Activated CD4-positive, alpha-beta T cell treated with anti-CD3 and anti-CD28 coated beads, Interleukin-2, amount 10 ng/mL, durations not matched to agents 7 days and 5 days (primary cell): ENCODE data around the gene ZNF467. TPM values are rescaled to one million over a fixed set of nuclear protein-coding genes. Genes with fewer than 3 reads are reported as not detected.

ENCODE experiments used
- CTCF ChIA-PET: fragments of 350-600 bp; sonication (Branson Sonifier 250); formaldehyde crosslinking; loops from one replicate; lab custom pipeline; 2021; ENCODE audit warnings: antibody characterized with exemption; lab: Charles Lee
- POLR2A ChIA-PET: fragments of 350-600 bp; sonication (Branson Sonifier 250); formaldehyde crosslinking; loops from one replicate; lab custom pipeline; 2021; ENCODE audit warnings: antibody characterized with exemption; lab: Charles Lee
- DNase-seq: peaks from one replicate; pipeline ENCODE4 v3.0.0-alpha.2; 2020
- H3K27ac Mint-ChIP-seq: one replicate; pipeline ENCODE4 v1.8.0; 2021; ENCODE audit warnings: mild to moderate bottlenecking, moderate library complexity, mixed read lengths
- H3K27me3 Mint-ChIP-seq: one replicate; pipeline ENCODE4 v1.8.0; 2021; ENCODE audit warnings: mixed read lengths
- H3K36me3 Mint-ChIP-seq: one replicate; pipeline ENCODE4 v1.8.0; 2021; ENCODE audit warnings: low read depth, mixed read lengths
- H3K4me1 Mint-ChIP-seq: one replicate; pipeline ENCODE4 v1.8.0; 2021; ENCODE audit warnings: mixed read lengths
- H3K4me3 Mint-ChIP-seq: one replicate; pipeline ENCODE4 v1.8.0; 2021; ENCODE audit warnings: mild to moderate bottlenecking, moderate library complexity, mixed read lengths
- H3K9me3 Mint-ChIP-seq: one replicate; pipeline ENCODE4 v1.8.0; 2021; ENCODE audit warnings: mixed read lengths
- total RNA-seq, 2 experiments: library from RNA; stranded (reverse); gene quantifications; one replicate each; pipeline ENCODE4 v1.2.3, GENCODE V29; 2021

Gene ZNF467
- total RNA-seq, result under 1 TPM; 0.15 to 0.32 TPM

GRCh38 chr7:149773446-149774236, at the start of gene ZNF467:
ZNF467 (minus strand) TSS chr7:149773588; CDS start chr7:149771032, 2,556 bp downstream.
- Mint-ChIP-seq H3K27me3 (peaks cover 25% of the 10 kb centered on the region), H3K4me3 (peak within 1 kb of the TSS; percentile 65), H3K36me3 (no peaks in the 10 kb centered on the region), H3K27ac (no peak within 1 kb of the TSS), H3K4me1 (peaks cover 11% of the 10 kb centered on the region), H3K9me3 (no peaks in the 10 kb centered on the region)
- ChIA-PET CTCF (no interaction called here), POLR2A (no interaction called here)
- peak; percentile 30 for DNase-seq

DNA sequence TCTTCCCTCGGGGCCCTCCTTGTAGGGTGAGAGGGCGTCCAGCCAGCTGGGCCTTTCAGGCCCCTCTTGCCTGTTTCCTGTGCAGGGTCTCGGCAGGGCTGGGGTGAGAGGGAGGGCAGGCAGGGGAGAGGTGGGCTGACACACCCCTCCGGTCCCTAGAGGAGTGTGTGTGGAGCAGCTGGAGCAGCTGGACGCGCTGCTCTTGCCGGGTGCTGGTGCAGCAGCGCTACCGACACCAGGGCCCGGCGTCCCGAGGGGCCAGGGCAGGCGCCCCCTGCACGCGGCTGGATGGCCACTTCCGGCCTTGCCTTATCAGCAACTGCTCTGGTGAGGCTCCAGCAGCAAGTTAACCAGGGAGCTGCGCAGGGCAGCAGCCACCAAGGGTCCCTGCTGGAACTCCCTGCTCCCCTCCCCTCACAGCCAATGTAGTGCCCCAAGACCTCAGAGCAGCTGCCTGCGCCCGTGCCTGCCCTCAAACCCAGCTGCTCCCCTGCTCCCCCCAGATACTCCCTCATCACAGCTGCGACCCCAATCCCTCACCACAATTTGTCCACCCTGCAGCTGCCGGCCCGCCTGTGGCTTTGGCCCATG, 49.1 kb upstream of the ZNF467 start:
- Mint-ChIP-seq H3K27me3 (no peaks in the 10 kb centered on the region), H3K9me3 (no peaks in the 10 kb centered on the region), H3K4me3 (no peak overlapping the region), H3K36me3 (no peaks in the 10 kb centered on the region), H3K4me1 (no peaks in the 10 kb centered on the region), H3K27ac (peak overlapping the region; percentile 19)
- DNase-seq, result no peak
- ChIA-PET POLR2A (no interaction called here), CTCF (interaction anchor here (0.7 to 1.3 kb wide), 3 partner anchors 12 to 16 kb away, joined by 3 to 5 read pairs (median 3); partner anchors contain the start of gene ZNF862)

DNA sequence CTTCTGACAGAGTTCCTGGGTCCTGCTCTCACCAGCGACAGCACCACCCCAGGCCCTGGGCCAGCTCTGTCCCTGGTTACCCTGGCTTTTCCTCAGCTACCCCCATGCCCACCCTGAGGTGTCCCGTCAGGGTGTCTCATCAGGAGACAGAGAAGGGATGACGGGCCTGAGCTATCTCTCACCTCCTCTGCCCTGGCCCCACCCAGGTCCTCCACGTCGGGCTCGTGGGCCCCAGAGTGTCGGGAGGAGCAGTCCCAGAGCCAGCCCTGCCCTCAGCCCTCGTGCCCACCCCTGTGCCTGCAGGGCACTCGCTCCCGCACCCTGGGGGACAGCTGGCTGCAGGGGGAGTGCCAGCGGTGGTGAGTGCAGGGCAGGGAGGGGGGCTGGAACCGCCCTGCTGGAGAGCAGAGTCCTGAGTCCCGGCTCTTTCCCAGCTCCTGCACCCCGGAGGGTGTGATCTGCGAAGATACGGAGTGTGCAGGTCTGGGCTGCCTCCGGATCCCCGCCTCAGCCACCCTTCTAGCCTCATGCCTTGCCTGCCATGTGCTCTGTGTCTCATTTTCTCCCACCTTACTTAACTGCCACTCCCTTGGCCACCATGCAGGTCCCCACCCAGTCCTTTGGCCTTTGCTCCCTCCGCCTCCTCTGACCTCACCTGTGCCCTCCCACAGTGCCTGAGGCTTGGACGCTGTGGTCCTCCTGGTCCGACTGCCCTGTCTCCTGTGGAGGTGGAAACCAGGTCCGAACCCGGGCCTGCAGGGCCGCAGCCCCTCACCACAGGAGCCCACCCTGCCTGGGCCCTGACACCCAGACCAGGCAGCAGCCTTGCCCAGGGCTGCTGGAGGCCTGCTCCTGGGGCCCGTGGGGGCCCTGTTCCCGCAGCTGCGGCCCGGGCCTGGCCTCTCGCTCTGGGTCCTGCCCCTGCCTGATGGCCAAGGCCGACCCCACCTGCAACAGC, 48.1 kb upstream of the ZNF467 start:
- H3K27me3 Mint-ChIP-seq, result no peaks in the 10 kb centered on the region
- no peak for DNase-seq
- H3K36me3 Mint-ChIP-seq, result no peaks in the 10 kb centered on the region
- no peaks in the 10 kb centered on the region for H3K4me1 Mint-ChIP-seq
- CTCF ChIA-PET, result no interaction called here
- POLR2A ChIA-PET, result no interaction called here
- H3K9me3 Mint-ChIP-seq, result no peaks in the 10 kb centered on the region
- H3K4me3 Mint-ChIP-seq, result peak overlapping the region; percentile 15
- no peak overlapping the region for H3K27ac Mint-ChIP-seq

- no peaks in the 10 kb centered on the region for H3K4me1 Mint-ChIP-seq
- POLR2A ChIA-PET, result no interaction called here
These were observed 47.3 kb upstream of the ZNF467 start for GRCh38 chr7:149820622-149821190.

GRCh38 chr7:149819961-149820340, 46.6 kb upstream of the ZNF467 start:
- CTCF ChIA-PET, result interaction anchor here (0.8 kb wide), 1 partner anchor 157 kb away, joined by 3 read pairs; no protein-coding TSS in a partner anchor
- no peak overlapping the region for H3K4me3 Mint-ChIP-seq
- H3K27ac Mint-ChIP-seq, result no peak overlapping the region

More at GRCh38 chr7:149820622-149821190, 47.3 kb upstream of the ZNF467 start:
- no peak overlapping the region for H3K27ac Mint-ChIP-seq
- H3K36me3 Mint-ChIP-seq, result no peaks in the 10 kb centered on the region
- H3K4me3 Mint-ChIP-seq, result no peak overlapping the region
- DNase-seq, result no peak
- no peaks in the 10 kb centered on the region for H3K9me3 Mint-ChIP-seq
- CTCF ChIA-PET, result no interaction called here
- no peaks in the 10 kb centered on the region for H3K27me3 Mint-ChIP-seq

GRCh38 chr7:149819141-149819960, 46.0 kb upstream of the ZNF467 start:
- POLR2A ChIA-PET, result no interaction called here
- Mint-ChIP-seq H3K9me3 (no peaks in the 10 kb centered on the region), H3K36me3 (no peaks in the 10 kb centered on the region), H3K27ac (no peak overlapping the region), H3K27me3 (no peaks in the 10 kb centered on the region), H3K4me3 (no peak overlapping the region), H3K4me1 (no peaks in the 10 kb centered on the region)
- CTCF ChIA-PET, result interaction anchor here (0.8 kb wide), 1 partner anchor 157 kb away, joined by 3 read pairs; no protein-coding TSS in a partner anchor
- DNase-seq, result no peak

More at GRCh38 chr7:149819961-149820340, 46.6 kb upstream of the ZNF467 start:
- Mint-ChIP-seq H3K4me1 (no peaks in the 10 kb centered on the region), H3K36me3 (no peaks in the 10 kb centered on the region), H3K9me3 (no peaks in the 10 kb centered on the region), H3K27me3 (no peaks in the 10 kb centered on the region)
- POLR2A ChIA-PET, result no interaction called here
- DNase-seq, result no peak

- ChIA-PET CTCF (no interaction called here), POLR2A (no interaction called here)
- Mint-ChIP-seq H3K36me3 (no peaks in the 10 kb centered on the region), H3K9me3 (no peaks in the 10 kb centered on the region), H3K4me3 (no peak overlapping the region), H3K27ac (no peak overlapping the region), H3K27me3 (no peaks in the 10 kb centered on the region), H3K4me1 (no peaks in the 10 kb centered on the region)
- DNase-seq, result no peak
These were observed 45.1 kb upstream of the ZNF467 start for GRCh38 chr7:149818536-149818840.

DNA sequence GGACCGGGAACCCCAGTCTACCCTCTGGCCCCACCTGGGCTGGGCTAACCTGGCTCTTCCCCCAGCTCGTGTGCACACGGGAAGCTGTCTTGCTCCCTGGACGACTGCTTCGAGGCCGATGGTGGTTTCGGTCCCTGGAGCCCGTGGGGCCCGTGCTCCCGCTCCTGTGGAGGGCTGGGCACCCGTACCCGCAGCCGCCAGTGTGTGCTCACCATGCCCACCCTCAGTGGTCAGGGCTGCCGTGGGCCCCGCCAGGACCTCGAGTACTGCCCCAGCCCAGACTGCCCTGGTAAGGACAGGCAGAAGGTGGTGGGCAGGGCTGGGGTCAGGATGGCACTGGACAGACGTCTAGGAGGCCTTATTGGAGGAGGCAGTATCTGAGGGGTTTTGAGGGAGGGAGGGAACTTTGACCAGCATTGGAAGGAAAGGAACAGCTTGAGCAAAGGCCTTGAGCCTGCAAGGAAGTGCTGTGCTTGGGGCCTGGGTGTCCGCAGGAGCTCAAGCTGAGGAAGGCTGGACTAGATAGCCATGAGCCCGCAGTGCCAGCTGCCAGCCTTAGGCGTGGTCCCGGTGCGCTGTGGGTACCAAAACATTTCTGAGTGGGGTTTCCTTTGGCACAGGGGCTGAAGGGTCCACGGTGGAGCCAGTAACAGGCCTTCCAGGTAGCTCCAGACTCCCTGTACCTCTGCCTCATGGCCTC, 44.6 kb upstream of the ZNF467 start:
- Mint-ChIP-seq H3K27me3 (no peaks in the 10 kb centered on the region), H3K4me1 (no peaks in the 10 kb centered on the region), H3K4me3 (no peak overlapping the region), H3K9me3 (no peaks in the 10 kb centered on the region), H3K27ac (no peak overlapping the region), H3K36me3 (no peaks in the 10 kb centered on the region)
- ChIA-PET CTCF (no interaction called here), POLR2A (no interaction called here)
- DNase-seq, result no peak

DNA sequence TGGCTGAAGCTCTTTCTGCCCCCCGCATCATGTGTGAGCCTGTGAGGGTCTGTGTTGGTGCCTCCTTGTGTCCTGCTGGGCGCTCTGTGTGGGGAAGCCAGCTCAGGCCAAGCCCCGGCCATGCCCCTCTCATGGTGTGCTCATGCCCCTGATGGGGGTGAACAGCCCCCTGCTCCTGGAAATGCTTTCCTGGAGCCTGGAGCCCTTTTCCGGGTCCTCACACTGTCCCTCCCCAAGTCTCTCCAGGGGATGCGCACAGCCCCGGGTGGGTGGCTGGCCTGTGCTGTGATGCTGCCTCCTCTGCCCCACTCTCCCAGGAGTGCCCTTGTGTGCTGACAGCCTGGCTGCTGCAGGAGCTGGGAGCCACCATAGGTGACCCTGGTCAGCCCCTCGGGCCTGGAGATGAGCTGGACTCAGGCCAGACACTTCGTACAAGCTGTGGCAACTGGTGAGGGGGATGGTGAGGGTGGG, 43.9 kb upstream of the ZNF467 start:
- Mint-ChIP-seq H3K4me1 (no peaks in the 10 kb centered on the region), H3K9me3 (no peaks in the 10 kb centered on the region), H3K4me3 (no peak overlapping the region), H3K27me3 (no peaks in the 10 kb centered on the region), H3K27ac (no peak overlapping the region), H3K36me3 (no peaks in the 10 kb centered on the region)
- ChIA-PET POLR2A (no interaction called here), CTCF (interaction anchor here (0.6 kb wide), 1 partner anchor 21 kb away, joined by 3 read pairs; the partner anchor contains the start of gene ZNF862)
- DNase-seq, result no peak

DNA sequence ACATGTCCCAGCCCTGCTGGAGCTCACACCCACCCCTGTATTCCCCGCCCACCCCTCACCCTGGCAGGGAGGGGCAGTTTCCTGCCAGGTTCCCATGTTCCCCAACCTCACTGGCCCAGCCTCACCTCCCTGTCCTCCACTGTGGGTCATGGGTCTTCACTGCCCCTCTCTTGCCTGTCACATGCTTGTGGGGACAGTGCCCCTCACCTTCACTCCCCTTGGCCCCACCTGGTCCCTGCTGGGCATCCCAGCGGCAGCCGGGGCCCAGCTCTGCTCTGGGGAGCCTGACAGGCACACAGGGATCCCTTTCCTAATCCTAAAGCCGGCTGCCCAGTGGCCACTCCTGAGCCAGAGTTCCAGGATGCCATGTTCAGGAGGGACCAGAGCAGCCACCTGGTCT, 43.4 kb upstream of the ZNF467 start:
- ChIA-PET POLR2A (no interaction called here), CTCF (interaction anchor here (0.6 kb wide), 1 partner anchor 21 kb away, joined by 3 read pairs; the partner anchor contains the start of gene ZNF862)
- no peak for DNase-seq
- H3K4me1 Mint-ChIP-seq, result no peaks in the 10 kb centered on the region
- no peak overlapping the region for H3K4me3 Mint-ChIP-seq
- no peaks in the 10 kb centered on the region for H3K36me3 Mint-ChIP-seq
- no peaks in the 10 kb centered on the region for H3K9me3 Mint-ChIP-seq
- H3K27ac Mint-ChIP-seq, result no peak overlapping the region
- H3K27me3 Mint-ChIP-seq, result no peaks in the 10 kb centered on the region

DNA sequence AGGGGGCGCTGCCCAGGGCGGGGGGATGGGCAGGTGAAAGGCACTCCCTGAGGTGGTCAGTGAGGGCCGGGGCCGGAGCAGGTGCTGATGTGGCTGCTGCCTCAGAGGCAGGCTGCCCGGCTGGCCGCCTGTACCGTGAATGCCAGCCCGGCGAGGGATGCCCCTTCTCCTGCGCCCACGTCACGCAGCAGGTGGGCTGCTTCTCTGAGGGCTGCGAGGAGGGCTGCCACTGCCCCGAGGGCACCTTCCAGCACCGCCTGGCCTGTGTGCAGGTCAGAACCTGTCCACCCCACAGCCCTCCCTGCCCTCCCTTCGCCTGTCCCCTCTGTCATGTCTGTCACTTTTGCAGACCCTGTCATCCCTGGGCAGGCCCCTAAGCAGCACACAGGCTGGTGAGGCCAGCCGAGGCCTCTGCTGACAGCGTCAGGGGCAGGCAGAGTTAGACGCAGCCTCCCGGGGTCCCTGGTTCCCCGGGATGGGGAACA, 42.9 kb upstream of the ZNF467 start:
- POLR2A ChIA-PET, result no interaction called here

More for the DNA sequence above, 42.9 kb upstream of the ZNF467 start:
- CTCF ChIA-PET, result no interaction called here
- H3K4me3 Mint-ChIP-seq, result no peak overlapping the region
- H3K27ac Mint-ChIP-seq, result no peak overlapping the region
- no peaks in the 10 kb centered on the region for H3K36me3 Mint-ChIP-seq
- no peaks in the 10 kb centered on the region for H3K9me3 Mint-ChIP-seq
- no peak for DNase-seq
- H3K4me1 Mint-ChIP-seq, result no peaks in the 10 kb centered on the region
- H3K27me3 Mint-ChIP-seq, result no peaks in the 10 kb centered on the region
